GM18498 (cell line): ENCODE results near the gene MDC1.

ENCODE experiments used
- ATAC-seq: cut with Tn5 transposase; IDR thresholded peaks from one replicate; pipeline ENCODE4 v1.9.1; 2021; ENCODE audit warnings: mild to moderate bottlenecking, moderate library complexity; ENCODE audit not compliant: unreplicated experiment

The MDC1 gene

DNA sequence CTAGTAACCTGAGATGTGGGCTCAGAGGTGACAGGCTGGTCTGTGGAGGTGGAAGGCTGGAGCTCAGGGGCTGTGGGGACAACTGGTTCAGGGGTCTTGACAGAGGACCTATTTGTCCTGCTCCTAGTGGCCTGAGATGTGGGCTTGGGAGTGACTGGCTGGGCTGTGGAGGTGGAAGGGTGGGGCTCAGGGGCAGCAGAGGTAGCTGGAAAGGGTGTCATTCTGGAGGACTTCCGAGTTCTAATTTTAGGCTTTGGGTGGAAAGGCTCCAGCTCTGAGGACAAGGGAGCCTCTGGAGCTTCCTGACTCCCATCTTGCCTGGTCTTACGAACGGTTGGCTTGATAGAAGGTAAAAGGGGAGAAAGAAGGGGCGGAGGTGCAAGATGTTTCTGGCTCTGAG, 11.5 kb downstream of the MDC1 start:
- no peak for ATAC-seq

DNA sequence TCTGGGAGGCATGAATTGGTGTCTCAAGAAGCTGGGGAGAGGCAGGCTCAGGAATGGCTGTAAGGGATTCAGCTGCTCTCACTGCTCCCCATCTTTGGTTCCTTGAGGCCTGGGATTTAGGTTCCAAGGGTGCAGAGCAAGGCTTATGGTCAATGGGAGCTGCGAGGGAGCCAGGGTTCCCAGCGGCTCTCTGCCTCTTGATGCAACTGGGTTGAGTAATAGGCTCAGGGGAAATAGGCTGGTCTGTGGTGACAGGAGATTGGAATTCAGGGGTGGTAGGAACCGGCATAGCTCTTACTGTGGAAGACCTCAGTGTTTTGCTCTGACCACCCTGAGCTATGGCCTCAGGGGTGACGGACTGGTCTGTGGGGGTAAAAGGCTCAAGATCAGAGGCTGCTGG, 13.3 kb downstream of the MDC1 start:
- no peak for ATAC-seq

- ATAC-seq, result no peak
Observed at GRCh38 chr6:30703011-30703410, 14.1 kb downstream of the MDC1 start.

GRCh38 chr6:30700340-30700739, 16.7 kb downstream of the MDC1 start:
- ATAC-seq, result no peak

DNA sequence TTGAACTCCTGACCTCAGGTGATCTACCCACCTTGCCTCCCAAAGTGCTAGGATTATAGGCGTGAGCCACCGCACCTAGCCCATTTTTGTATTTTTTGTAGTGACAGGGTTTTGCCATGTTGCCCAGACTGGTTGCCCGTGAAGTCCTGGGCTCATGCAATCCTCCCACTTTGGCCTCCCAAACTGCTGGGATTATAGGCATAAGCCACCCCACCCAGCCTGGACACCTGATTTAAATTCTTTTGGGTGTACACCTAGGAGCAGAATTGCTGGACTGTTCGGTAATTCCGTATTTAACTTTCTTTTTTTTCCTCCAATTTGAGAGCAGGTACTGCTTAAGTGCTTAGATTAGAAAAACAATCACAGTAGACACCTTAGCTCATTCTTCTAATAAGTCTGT, 20.6 kb downstream of the MDC1 start:
- no peak for ATAC-seq

DNA sequence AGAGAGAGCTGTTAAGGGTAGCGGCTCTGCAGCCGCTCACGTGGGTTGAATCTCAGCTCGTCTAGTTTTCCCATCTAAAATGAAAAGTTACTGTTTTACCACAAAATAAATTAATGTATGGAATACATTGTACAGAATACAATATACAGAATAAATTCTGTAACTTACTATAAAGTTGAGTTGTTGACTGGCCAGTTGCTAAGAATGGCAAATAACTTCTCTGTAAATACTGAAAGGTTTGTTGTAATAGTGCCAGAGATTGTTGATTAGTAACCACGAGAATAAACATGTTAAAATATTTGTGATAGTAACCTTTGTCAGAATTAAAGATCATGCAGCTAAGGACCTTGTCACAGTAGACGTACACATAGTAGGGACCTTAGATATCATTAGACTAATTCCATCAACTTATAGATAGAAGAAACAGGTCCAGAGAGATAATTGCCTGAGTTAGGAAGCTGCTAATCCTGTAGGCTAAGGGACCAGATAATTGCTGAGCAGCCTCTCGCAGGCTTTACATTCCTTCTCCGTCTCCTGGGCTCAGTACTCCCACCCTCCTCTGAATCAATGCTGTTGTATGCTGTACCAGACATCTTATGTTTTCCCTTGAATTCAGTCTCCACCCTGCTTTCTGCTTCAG, 25.8 kb downstream of the MDC1 start:
- ATAC-seq, result no peak

- ATAC-seq, result peak; percentile 32
Observed at GRCh38 chr6:30690403-30691207, 26.5 kb downstream of the MDC1 start, which contains the start of gene NRM. Gene NRM (minus strand): TSS chr6:30690984. CDS start chr6:30690974, 10 bp downstream.

GRCh38 chr6:30689985-30690384, 27.1 kb downstream of the MDC1 start:
- no peak for ATAC-seq

DNA sequence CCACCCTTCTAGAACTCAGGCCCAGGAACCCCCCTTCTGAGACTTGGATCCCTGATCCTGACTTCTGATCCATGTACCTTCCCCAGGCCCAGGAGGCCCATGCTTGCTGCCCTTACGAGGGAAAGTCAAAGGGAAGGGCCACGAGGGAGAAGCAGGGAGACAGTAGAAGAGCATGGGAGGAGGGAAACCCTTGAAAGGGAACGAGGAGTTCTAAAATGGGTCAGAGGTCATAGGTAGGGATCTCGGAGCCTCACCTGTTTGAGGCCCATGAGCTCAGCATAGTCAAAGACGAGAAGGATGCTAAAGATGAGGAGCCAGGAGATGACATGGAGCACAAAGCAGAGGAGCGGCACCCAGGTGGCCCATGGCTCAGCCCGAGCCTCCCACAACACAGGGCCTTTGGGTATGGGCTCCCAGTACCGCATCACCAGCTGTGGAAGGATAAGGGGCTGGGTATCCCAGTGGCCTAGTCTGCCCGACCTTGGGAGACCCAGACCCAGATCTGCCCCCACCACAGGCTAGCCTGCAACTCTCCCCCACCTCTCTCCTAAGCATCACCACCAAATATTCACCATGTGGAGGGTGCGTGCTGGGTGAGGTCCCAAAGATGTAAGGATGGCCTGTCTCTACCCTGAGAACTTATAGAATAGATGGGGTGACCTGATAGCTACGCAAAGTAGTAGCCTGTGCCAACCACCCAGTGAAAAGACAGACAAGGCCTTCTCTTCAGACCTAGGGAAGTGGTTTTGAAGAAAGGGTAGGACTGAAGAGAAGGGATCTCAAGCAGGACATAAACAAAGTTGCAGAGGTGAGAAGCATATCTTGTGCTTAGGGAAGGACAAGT, 27.8 kb downstream of the MDC1 start:
- ATAC-seq, result no peak

DNA sequence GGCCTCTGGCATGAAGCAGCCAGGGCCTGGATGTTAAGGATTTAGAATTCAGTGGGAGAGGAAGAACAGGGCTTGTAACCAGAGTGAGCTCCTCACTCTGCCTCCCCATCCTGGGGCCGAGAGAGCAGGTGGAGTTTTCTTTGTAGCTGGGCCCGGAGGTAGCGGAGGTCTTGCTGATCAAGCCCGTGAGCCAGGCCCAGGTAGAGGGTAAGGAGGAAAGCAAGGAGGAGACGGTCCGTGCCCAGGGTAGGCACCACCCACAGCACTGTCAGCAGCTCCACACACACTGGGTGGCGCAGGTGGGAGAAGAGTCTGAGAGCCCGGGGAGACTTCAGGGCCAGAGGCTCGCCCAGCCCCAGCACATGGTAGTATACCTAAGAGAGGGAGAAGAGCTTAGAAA, 28.5 kb downstream of the MDC1 start:
- no peak for ATAC-seq

- ATAC-seq, result no peak
Observed at GRCh38 chr6:30687659-30688431, 29.2 kb downstream of the MDC1 start.

- ATAC-seq, result peak; percentile 47
Observed at GRCh38 chr6:30686908-30687658, 30.0 kb downstream of the MDC1 start.

DNA sequence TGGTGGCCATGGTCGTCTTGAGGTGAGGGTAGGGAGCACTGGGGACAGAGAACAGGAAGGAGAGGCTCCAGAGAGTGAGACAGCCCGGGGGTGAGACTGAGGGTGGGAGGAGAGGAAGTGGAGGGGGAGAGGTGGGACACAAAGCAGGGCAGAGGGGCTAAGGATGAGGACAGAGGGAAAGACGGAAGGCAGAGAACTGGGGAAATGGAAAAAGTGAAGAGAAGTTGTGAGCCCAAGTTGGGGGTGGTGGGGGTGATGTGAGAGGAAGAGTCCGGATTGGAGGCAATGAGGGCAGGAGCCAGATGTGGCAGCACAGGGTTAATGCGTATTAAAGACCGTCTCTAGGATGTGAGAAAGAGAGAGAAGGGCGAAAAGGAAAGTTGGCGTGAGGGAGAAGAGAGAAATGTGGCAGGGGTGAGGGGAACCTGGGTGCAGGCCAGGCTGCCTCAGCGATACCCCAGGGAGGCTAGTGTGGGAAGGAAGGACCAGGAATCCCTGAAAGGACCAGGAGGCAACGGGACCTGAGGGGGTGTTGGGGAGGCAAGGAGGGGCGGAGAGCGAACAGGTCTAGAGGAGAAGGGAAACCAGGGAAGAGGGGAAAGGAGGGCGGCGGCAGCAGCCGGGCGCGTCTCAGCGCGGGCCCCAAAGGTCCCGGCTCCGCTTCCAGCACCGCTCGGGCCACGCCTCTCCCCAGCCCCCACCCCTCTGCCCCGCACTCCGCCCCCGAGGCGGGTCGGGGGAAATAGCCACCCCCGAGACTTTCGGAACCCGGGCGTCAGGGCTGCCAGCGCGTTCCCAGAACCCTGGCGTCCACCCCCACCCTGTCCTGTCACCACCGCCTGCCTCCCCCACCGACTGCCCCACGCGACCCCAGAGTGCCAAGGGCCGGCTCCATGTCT, 30.8 kb downstream of the MDC1 start, which contains the start of gene PPP1R18:
PPP1R18 (minus strand) TSS at position 637 of the 899 bp plus-strand sequence; CDS start at position 10, 627 bp downstream.
- ATAC-seq, result peak; percentile 27

DNA sequence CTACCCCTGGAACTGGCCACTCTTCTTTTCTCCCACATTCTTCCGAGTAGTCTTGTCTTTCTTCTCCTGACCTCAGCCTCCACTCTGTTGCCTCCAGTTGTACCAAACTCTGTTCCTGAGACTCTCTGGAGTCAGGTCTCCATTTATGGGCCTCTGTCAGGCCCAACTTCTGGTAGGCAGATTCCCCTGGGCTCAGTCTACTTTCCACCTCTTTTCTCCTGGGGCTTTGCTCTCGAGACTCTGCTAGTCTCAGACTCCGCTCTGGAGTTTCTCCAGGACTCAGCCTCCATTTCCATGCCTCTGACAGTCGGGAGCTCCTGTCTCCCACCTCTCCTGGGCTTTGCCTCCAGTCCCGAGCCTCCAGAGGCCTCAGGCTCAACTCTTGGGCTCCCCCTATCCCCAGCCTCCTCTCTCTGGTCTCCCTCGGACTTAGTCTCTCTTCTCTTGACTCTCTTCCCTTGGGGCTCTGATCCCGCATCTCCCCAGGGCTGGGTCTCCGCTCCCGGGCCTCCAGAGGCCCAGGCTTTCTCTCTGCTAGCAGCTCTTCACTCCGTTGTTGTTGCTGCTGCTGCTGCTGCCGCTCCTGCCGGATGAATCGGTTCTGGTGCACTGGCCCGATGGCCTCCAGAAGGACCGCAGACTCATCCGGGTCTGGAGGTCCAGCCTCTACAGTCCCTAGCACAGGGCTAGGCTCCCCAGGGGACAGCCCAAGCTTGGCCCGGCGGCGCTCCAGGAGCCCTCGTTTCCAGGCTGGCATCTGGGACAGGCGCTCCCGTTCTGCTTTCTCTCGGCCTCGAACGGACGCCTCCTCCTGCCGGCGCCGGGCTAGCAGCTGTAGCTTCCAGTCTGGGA, 31.7 kb downstream of the MDC1 start:
- ATAC-seq, result no peak

- no peak for ATAC-seq
Observed at GRCh38 chr6:30684386-30685156, 32.5 kb downstream of the MDC1 start.

DNA sequence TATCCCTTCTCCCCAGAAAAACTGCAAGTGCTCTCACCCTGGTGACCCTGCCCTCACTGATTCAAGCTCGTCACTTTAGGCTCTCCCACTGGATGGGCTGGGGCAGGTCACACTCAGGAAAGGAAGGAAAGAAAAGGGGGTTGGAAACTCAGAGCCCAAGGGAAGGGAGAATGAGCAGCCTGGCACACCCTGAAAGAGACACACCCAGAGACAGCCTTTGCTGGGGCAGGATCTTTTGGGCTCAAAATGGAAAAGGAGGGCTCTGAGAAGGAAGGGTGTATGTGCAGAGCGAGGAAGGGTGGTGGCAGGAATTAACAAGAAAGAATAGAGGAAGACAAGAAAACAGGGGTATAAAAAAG, 33.1 kb downstream of the MDC1 start:
- ATAC-seq, result no peak
